ENCODE measurements around the gene NXPH3.
"Not testable (repeated sequence)": the region's sequence is repeated elsewhere in the genome, so short reads cannot be mapped to it uniquely, and the experiment has no call there.

DNA sequence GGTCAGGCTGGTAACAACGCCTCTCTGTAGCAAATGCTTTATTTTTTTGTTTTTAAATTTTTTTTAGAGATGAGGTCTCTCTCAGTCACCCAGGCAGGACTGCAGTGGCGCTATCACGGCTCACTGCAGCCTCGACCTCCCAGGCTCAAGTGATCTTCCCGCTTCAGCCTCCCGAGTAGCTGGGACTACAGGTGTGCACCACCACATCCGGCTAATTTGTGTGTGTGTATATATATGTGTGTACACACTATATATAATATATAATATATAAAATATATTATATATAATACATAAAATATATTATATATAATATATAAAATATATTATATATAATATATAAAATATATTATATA, 7.0 kb upstream of the NXPH3 start:
- TF ChIP-seq, protein P1, sequence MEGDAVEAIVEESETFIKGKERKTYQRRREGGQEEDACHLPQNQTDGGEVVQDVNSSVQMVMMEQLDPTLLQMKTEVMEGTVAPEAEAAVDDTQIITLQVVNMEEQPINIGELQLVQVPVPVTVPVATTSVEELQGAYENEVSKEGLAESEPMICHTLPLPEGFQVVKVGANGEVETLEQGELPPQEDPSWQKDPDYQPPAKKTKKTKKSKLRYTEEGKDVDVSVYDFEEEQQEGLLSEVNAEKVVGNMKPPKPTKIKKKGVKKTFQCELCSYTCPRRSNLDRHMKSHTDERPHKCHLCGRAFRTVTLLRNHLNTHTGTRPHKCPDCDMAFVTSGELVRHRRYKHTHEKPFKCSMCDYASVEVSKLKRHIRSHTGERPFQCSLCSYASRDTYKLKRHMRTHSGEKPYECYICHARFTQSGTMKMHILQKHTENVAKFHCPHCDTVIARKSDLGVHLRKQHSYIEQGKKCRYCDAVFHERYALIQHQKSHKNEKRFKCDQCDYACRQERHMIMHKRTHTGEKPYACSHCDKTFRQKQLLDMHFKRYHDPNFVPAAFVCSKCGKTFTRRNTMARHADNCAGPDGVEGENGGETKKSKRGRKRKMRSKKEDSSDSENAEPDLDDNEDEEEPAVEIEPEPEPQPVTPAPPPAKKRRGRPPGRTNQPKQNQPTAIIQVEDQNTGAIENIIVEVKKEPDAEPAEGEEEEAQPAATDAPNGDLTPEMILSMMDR (IDR thresholded peaks at IDR 0.05), result not testable (repeated sequence)
- TF ChIP-seq EP300, POLR2AphosphoS5, POLR2A (IDR thresholded peaks at IDR 0.05): not testable (repeated sequence)
